ENCODE data around the gene POLRMT. TPM values are rescaled to one million over a fixed set of nuclear protein-coding genes. Genes with fewer than 3 reads are reported as not detected.

Gene POLRMT
- total and polyA plus RNA-seq, 2 experiments from 2014 or later: 38.7 to 60.7 TPM

DNA sequence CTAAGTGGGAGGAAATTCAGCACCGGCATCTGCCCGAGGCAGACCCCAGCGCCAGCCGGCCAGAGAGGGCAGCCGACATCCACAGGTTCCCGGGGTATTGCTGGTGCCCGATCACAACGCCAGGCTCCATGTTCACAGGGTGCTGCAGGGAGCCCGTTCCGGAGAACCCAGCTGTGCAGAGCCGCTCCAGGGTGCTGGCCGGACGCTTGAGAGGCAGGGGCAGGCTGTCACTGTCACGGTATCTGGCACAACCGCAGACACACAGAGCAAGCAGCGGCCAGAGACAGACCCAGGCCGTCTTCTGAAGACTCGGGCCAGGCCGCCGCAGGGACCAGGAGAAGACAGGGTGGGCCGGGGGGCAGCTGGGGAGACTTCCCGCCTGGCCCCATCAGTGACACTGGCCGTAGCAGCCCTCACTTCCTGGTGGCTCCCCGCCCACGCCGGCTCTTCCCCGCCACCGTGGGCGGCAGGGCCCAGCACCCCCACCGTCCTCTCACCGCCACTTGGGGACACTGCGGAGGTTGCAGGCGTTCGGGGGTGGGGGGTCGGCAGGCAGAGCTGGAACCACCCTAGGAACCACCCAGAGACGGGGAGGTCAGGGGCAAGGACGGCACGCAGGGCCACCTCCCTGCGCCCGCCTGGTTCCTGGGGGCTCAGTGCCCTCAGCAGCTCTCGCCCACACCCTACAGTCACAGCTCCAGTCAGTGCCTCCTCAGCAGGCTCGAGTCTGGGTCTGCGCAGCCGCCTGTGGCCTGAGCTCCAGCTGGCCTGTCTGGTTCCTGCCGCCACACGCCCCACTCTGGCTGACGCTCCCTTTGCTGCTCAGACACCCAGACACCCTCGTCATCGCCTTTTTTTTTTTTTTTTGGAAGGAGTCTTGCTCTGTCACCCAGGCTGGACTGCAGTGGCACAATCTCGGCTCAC lies 25.8 kb upstream of the POLRMT start:
- peak overlapping the region; percentile 91 for H3K27ac ChIP-seq
- H3K36me3 ChIP-seq (replicated peaks; ENCODE audit: insufficient read depth, low read depth): no peaks in the 10 kb centered on the region
- no peaks in the 10 kb centered on the region for H3K9me2 ChIP-seq (replicated peaks; ENCODE audit: insufficient read depth)
- H3K9me3 ChIP-seq (ENCODE audit: low read depth): no peaks in the 10 kb centered on the region
- DNase-seq (ENCODE audit: low spot score): no peak
- H2AFZ ChIP-seq: no peak overlapping the region
- peaks cover 47% of the 10 kb centered on the region for H3K4me1 ChIP-seq (ENCODE audit: insufficient read depth)
- H3K27me3 ChIP-seq: no peaks in the 10 kb centered on the region
- 96% methylated on average over 44 of the region's 50 CpGs for WGBS (ENCODE audit: low lambda C conversion rate, missing lambda C conversion rate)
- H3K4me3 ChIP-seq: no peak overlapping the region
- H3K79me2 ChIP-seq: peaks cover 85% of the 10 kb centered on the region
- H3K4me2 ChIP-seq: peak overlapping the region; percentile 96
- peaks cover 78% of the 10 kb centered on the region for H4K20me1 ChIP-seq (ENCODE audit: insufficient read depth, poor library complexity, severe bottlenecking)
- TF ChIP-seq EZH2phosphoT487 (IDR thresholded peaks at IDR 0.05; ENCODE audit: low read depth, severe bottlenecking, unreplicated experiment) (no peak), EZH2 (IDR thresholded peaks at IDR 0.05; ENCODE audit: borderline replicate concordance) (no peak), CTCF (IDR thresholded peaks at IDR 0.05; ENCODE audit: poor library complexity) (no peak)

GRCh38 chr19:658059-658839 lies 24.9 kb upstream of the POLRMT start:
- Histone ChIP-seq H3K9me2 (replicated peaks; ENCODE audit: insufficient read depth) (no peaks in the 10 kb centered on the region), H3K9me3 (ENCODE audit: low read depth) (no peaks in the 10 kb centered on the region), H3K36me3 (replicated peaks; ENCODE audit: insufficient read depth, low read depth) (no peaks in the 10 kb centered on the region), H2AFZ (no peak overlapping the region), H3K27me3 (no peaks in the 10 kb centered on the region), H3K79me2 (peaks cover 94% of the 10 kb centered on the region), H3K27ac (no peak overlapping the region), H4K20me1 (ENCODE audit: insufficient read depth, poor library complexity, severe bottlenecking) (peaks cover 87% of the 10 kb centered on the region), H3K4me3 (no peak overlapping the region), H3K4me2 (peak overlapping the region; percentile 25), H3K4me1 (ENCODE audit: insufficient read depth) (peaks cover 43% of the 10 kb centered on the region)
- TF ChIP-seq CTCF (IDR thresholded peaks at IDR 0.05; ENCODE audit: poor library complexity) (no peak), EZH2 (IDR thresholded peaks at IDR 0.05; ENCODE audit: borderline replicate concordance) (no peak), EZH2phosphoT487 (IDR thresholded peaks at IDR 0.05; ENCODE audit: low read depth, severe bottlenecking, unreplicated experiment) (no peak)
- WGBS (ENCODE audit: low lambda C conversion rate, missing lambda C conversion rate): 90% methylated on average over 27 of the region's 33 CpGs
- no peak for DNase-seq (ENCODE audit: low spot score)

DNA sequence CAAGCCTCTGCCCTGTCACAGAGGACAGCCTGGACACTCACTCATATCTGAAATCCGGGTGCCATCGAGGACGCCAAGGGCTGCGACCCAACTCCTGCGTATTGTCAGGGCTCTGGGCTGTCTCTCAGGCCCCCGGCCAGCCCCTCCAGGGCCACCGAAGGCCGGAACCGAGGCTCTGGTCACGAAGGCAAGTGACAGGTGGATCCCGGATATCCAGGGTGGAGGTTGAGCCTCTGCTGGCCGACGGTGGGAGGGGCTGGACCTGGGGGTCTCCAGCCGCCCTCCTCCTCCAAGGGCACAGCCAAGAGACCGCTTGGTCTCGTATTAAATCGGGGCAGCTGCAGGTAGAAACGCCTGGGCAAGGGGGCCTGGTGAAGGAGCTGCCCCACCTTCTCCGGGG lies 24.3 kb upstream of the POLRMT start:
- no peak for DNase-seq (ENCODE audit: low spot score)
- H3K27me3 ChIP-seq: no peaks in the 10 kb centered on the region
- peaks cover 43% of the 10 kb centered on the region for H3K4me1 ChIP-seq (ENCODE audit: insufficient read depth)
- WGBS (ENCODE audit: low lambda C conversion rate, missing lambda C conversion rate): 87% methylated on average over 18 of the region's 19 CpGs
- H3K4me3 ChIP-seq: no peak overlapping the region
- H4K20me1 ChIP-seq (ENCODE audit: insufficient read depth, poor library complexity, severe bottlenecking): peaks cover 93% of the 10 kb centered on the region
- H3K9me3 ChIP-seq (ENCODE audit: low read depth): no peaks in the 10 kb centered on the region
- H3K4me2 ChIP-seq: no peak overlapping the region
- no peaks in the 10 kb centered on the region for H3K9me2 ChIP-seq (replicated peaks; ENCODE audit: insufficient read depth)
- H3K79me2 ChIP-seq: peaks cover 98% of the 10 kb centered on the region
- no peaks in the 10 kb centered on the region for H3K36me3 ChIP-seq (replicated peaks; ENCODE audit: insufficient read depth, low read depth)
- H3K27ac ChIP-seq: no peak overlapping the region
- TF ChIP-seq EZH2phosphoT487 (IDR thresholded peaks at IDR 0.05; ENCODE audit: low read depth, severe bottlenecking, unreplicated experiment): no peak
- TF ChIP-seq CTCF (IDR thresholded peaks at IDR 0.05; ENCODE audit: poor library complexity): no peak
- TF ChIP-seq EZH2 (IDR thresholded peaks at IDR 0.05; ENCODE audit: borderline replicate concordance): no peak
- no peak overlapping the region for H2AFZ ChIP-seq

Measured in hepatocyte (in vitro differentiated cells).